BE2C (cell line): Measurements from ENCODE around the gene CCDC169.
A peak's percentile ranks its signal among the peaks of the same experiment; 100 is the strongest.

Source experiments
- DNase-seq: peaks from one replicate; pipeline ENCODE4 v3.0.0-alpha.2; 2020
- H3K27me3 ChIP-seq: fragments of 250-450 bp; sonication (Bioruptor Pico); 2 replicates; pipeline ENCODE4 v1.5.1; 2020; ENCODE audit warnings: mild to moderate bottlenecking
- H3K36me3 ChIP-seq: fragments of 250-450 bp; sonication (Bioruptor Pico); 2 replicates; pipeline ENCODE4 v1.5.1; 2020; ENCODE audit warnings: mild to moderate bottlenecking
- H3K4me1 ChIP-seq: fragments of 250-450 bp; sonication (Bioruptor Pico); 2 replicates; pipeline ENCODE4 v1.5.1; 2020
- H3K4me3 ChIP-seq: 2 replicates; pipeline ENCODE4 v1.5.1; 2011; ENCODE audit warnings: low read depth, low read length
- H3K9me3 ChIP-seq: fragments of 250-450 bp; sonication (Bioruptor Pico); 2 replicates; pipeline ENCODE4 v1.5.1; 2020
- TF ChIP-seq, protein P1 (sequence below): IDR thresholded peaks from 2 replicates; pipeline ENCODE4 v1.5.1; 2012; ENCODE audit warnings: mild to moderate bottlenecking, low read depth, low read length

The CCDC169 gene

GRCh38 chr13:36261976-36262375, 35.6 kb downstream of the CCDC169 start:
- Histone ChIP-seq H3K36me3 (no peaks in the 10 kb centered on the region), H3K4me1 (no peaks in the 10 kb centered on the region), H3K9me3 (no peaks in the 10 kb centered on the region), H3K4me3 (no peak overlapping the region), H3K27me3 (no peaks in the 10 kb centered on the region)
- DNase-seq = no peak
- TF ChIP-seq, protein P1, sequence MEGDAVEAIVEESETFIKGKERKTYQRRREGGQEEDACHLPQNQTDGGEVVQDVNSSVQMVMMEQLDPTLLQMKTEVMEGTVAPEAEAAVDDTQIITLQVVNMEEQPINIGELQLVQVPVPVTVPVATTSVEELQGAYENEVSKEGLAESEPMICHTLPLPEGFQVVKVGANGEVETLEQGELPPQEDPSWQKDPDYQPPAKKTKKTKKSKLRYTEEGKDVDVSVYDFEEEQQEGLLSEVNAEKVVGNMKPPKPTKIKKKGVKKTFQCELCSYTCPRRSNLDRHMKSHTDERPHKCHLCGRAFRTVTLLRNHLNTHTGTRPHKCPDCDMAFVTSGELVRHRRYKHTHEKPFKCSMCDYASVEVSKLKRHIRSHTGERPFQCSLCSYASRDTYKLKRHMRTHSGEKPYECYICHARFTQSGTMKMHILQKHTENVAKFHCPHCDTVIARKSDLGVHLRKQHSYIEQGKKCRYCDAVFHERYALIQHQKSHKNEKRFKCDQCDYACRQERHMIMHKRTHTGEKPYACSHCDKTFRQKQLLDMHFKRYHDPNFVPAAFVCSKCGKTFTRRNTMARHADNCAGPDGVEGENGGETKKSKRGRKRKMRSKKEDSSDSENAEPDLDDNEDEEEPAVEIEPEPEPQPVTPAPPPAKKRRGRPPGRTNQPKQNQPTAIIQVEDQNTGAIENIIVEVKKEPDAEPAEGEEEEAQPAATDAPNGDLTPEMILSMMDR = no peak

DNA sequence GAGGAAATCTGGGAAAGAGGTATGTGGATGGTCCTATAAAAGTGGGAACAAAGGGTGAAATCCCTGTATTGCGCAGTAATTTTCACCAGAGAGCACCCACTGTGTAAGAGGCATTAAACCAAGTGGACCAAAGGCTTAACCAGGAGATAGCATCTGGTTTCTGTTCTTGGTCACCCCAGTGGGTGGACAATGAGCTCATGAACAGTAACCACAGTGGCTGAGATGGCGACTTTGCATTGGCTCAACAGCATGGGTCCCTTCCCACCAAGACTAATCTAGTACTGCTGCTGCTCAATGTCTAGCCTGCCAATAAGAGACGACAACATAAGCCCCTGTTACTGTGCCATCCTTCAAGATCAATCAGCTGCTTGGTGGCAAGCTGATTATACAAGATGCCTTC, 36.6 kb downstream of the CCDC169 start:
- Histone ChIP-seq H3K36me3 (no peaks in the 10 kb centered on the region), H3K4me3 (no peak overlapping the region), H3K4me1 (no peaks in the 10 kb centered on the region), H3K9me3 (no peaks in the 10 kb centered on the region), H3K27me3 (no peaks in the 10 kb centered on the region)
- DNase-seq = no peak
- TF ChIP-seq, protein P1 = no peak

DNA sequence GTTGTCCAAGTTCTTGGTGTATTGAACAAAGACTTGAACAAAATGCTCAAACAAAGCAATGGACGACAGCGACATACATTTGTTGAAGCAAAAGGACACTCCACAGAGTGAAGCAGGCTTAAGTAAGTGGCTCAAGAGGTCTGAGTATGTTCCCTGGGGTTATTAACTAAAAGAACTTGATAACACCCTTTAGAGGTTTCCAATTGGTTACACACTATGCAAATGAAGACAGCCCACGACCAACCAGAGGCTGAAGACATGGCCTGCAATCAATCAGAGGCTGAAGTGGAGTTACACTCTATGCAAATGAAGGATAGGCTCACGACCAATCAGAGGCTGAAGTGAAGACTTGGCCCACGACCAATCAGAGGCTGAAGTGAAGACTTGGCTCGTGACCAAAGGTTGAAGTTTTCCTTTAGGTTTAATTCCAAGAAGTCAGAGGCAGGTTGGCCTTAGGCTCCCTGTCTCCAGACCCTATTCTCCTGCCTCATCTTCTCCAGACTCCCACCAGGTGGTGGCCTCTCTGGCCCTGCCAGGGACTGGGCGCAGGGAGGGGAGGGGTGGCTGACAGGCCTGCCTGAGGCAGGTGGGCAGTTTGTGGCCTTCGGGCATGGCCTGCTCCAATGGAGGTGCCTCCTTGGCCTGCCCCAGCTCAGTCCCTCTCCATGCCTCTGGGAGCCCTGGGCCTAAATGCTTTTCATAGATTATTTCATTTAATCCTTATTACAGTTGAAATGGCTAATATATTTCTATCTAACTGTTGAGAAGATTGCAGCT, 38.1 kb downstream of the CCDC169 start:
- H3K27me3 ChIP-seq = no peaks in the 10 kb centered on the region
- no peaks in the 10 kb centered on the region for H3K36me3 ChIP-seq
- peak; percentile 31 for DNase-seq
- H3K9me3 ChIP-seq = no peaks in the 10 kb centered on the region
- no peak overlapping the region for H3K4me3 ChIP-seq
- TF ChIP-seq, protein P1 = no peak
- no peaks in the 10 kb centered on the region for H3K4me1 ChIP-seq

- DNase-seq = no peak
- no peaks in the 10 kb centered on the region for H3K4me1 ChIP-seq
- no peaks in the 10 kb centered on the region for H3K36me3 ChIP-seq
- no peaks in the 10 kb centered on the region for H3K27me3 ChIP-seq
- TF ChIP-seq, protein P1 = no peak
- no peak overlapping the region for H3K4me3 ChIP-seq
- no peaks in the 10 kb centered on the region for H3K9me3 ChIP-seq
Measured at GRCh38 chr13:36258831-36259230, 38.8 kb downstream of the CCDC169 start.

DNA sequence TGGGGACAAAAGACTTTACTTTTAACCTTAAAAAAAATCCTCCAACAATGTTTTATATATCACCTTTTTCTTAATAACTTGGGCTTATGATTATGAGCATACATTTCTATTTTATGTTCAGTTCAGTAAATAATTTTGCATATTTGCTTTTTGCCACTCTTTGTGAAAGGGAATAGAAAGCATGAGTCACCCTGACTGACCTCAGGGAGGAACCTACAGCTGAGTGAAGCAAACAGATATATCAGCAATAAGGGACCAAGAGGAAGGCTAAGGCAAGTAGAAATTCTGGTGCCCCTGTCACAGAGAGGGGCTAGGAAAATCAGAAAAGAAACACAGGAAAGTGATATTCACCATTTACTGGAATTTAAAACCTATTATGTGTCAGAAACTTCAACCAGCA, 46.1 kb downstream of the CCDC169 start:
- Histone ChIP-seq H3K27me3 (no peaks in the 10 kb centered on the region), H3K4me3 (no peak overlapping the region), H3K4me1 (no peaks in the 10 kb centered on the region; the same call in 1 of the 2 replicates), H3K9me3 (no peaks in the 10 kb centered on the region), H3K36me3 (no peaks in the 10 kb centered on the region)
- DNase-seq = no peak
- TF ChIP-seq, protein P1 = no peak

GRCh38 chr13:36251017-36251416, 46.6 kb downstream of the CCDC169 start:
- no peaks in the 10 kb centered on the region for H3K27me3 ChIP-seq
- H3K36me3 ChIP-seq = no peaks in the 10 kb centered on the region
- H3K4me1 ChIP-seq = no peaks in the 10 kb centered on the region; the same call in 1 of the 2 replicates
- TF ChIP-seq, protein P1 = no peak
- no peaks in the 10 kb centered on the region for H3K9me3 ChIP-seq
- H3K4me3 ChIP-seq = no peak overlapping the region
- no peak for DNase-seq
